CD4-positive, alpha-beta T cell (primary cell): ENCODE measurements around the gene NOS1. TPM values are rescaled to one million over a fixed set of nuclear protein-coding genes. Genes with fewer than 3 reads are reported as not detected.

Experiments used
- ATAC-seq: fragments of 200-7000 bp; cut with Tn5 transposase; one replicate; pipeline ENCODE4 v1.10.0; 2022; ENCODE audit warnings: mild to moderate bottlenecking; ENCODE audit not compliant: poor library complexity
- CTCF ChIA-PET: fragments of 350-600 bp; sonication (Branson Sonifier 250); formaldehyde crosslinking; loops from one replicate; lab custom pipeline; 2021; ENCODE audit warnings: antibody characterized with exemption, inconsistent platforms; lab: Charles Lee
- POLR2A ChIA-PET: fragments of 350-600 bp; sonication (Branson Sonifier 250); formaldehyde crosslinking; loops from one replicate; lab custom pipeline; 2021; ENCODE audit warnings: antibody characterized with exemption, inconsistent platforms; lab: Charles Lee
- DNase-seq, 14 experiments: peaks; one replicate each; pipeline ENCODE4 v3.0.0-alpha.2; 2013 to 2020; ENCODE audit warnings: mixed read lengths in 2 of 14
- H3K27ac ChIP-seq, 2 donors: one replicate each; pipeline versions ENCODE4 v1.5.1 to v1.7.0; 2013; ENCODE audit warnings: low read length in 2 of 2, low read depth in 1 of 2, mild to moderate bottlenecking in 1 of 2
- H3K27me3 ChIP-seq, 2 experiments: 1 replicate in 1 of 2; 2 replicates in 1 of 2; pipeline versions ENCODE4 v1.6.1 to v1.7.0; 2013; ENCODE audit warnings: low read length in 2 of 2, control low read depth in 1 of 2, mild to moderate bottlenecking in 1 of 2, moderate library complexity in 1 of 2; ENCODE audit not compliant: insufficient read depth in 2 of 2, control insufficient read depth in 1 of 2
- H3K36me3 ChIP-seq: one replicate; pipeline ENCODE4 v1.6.1; 2013; ENCODE audit warnings: low read length, control low read depth; ENCODE audit not compliant: insufficient read depth
- H3K4me1 ChIP-seq: one replicate; pipeline ENCODE4 v1.6.1; 2013; ENCODE audit warnings: low read length, control low read depth; ENCODE audit not compliant: insufficient read depth
- H3K4me3 ChIP-seq: one replicate; pipeline ENCODE4 v1.5.1; 2013; ENCODE audit warnings: mild to moderate bottlenecking, low read length, moderate library complexity
- H3K9me3 ChIP-seq, 2 experiments: 1 replicate in 1 of 2; 2 replicates in 1 of 2; pipeline versions ENCODE4 v1.6.1 to v1.7.0; 2013; ENCODE audit warnings: low read length in 2 of 2, mild to moderate bottlenecking in 2 of 2, control low read depth in 1 of 2, moderate library complexity in 1 of 2; ENCODE audit not compliant: control insufficient read depth in 1 of 2, insufficient read depth in 1 of 2
- H3K27ac Mint-ChIP-seq: one replicate; pipeline ENCODE4 v1.8.0; 2020; ENCODE audit warnings: mixed read lengths
- H3K27me3 Mint-ChIP-seq: one replicate; pipeline ENCODE4 v1.8.0; 2021; ENCODE audit warnings: mixed read lengths
- H3K36me3 Mint-ChIP-seq: one replicate; pipeline ENCODE4 v1.8.0; 2021; ENCODE audit warnings: low read depth, mixed read lengths
- H3K4me1 Mint-ChIP-seq: one replicate; pipeline ENCODE4 v1.8.0; 2021; ENCODE audit warnings: low read depth, mixed read lengths
- H3K4me3 Mint-ChIP-seq: one replicate; pipeline ENCODE4 v1.8.0; 2020; ENCODE audit warnings: mild to moderate bottlenecking, mixed read lengths
- H3K9me3 Mint-ChIP-seq: one replicate; pipeline ENCODE4 v1.8.0; 2020; ENCODE audit warnings: mixed read lengths
- intact Hi-C, 2 experiments: fragments of 100-400 bp; cut with DNase I in 1 of 2; cut with micrococcal nuclease in 1 of 2; formaldehyde crosslinking; loops; one replicate each; pipeline versions ENCODE4 v1.15.1 to v1.9.0; 2023 to 2025; cut with DNase I, micrococcal nuclease
- total RNA-seq, 174 experiments: library from RNA in 2 of 174; stranded (reverse) in 2 of 174; gene quantifications; one replicate each; pipeline ENCODE4 v1.2.3 and lab custom pipeline; 2021 to 2026
- TF ChIP-seq, protein P1 (sequence below): fragments of 200-600 bp; IDR thresholded peaks from one replicate; pipeline ENCODE4 v1.8.0; 2022; ENCODE audit warnings: antibody characterized with exemption, mild to moderate bottlenecking

Gene NOS1
- total RNA-seq, 2 experiments from 2014 or later = not detected

DNA sequence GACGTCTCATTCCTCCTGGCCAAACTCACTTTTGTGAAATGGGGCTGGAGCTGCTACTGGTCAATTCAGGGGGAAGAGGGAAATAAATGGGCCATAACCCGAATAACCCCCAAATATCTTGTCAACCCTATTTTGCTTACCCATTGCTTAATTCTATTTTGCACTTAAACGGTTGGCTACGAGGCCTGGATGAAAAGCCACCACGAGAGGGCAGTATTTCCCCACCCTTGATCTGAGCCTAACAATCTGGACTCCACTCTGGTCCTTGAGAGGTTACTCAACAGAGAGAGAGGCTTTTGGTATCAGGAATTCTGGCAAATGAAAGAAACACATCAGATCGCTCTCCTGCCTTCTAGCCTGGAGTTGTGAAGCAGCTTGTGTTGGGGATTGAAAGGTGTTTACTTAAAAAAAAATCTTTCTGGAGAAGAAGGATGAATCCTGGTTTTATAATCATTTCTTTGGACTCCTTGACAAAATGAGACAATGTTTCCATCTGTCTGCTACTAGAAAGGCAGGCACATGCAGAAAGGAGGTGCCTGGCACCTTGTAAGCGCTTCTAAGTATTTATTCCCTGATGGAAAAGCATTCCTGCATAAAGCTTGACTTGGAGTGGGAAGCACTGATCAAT, 148.7 kb downstream of the NOS1 start:
- Histone ChIP-seq H3K36me3 (no peaks in the 10 kb centered on the region), H3K9me3 (no peaks in the 10 kb centered on the region), H3K27ac (no peak overlapping the region), H3K4me3 (no peak overlapping the region), H3K27me3 (no peaks in the 10 kb centered on the region), H3K4me1 (no peaks in the 10 kb centered on the region)
- CTCF ChIA-PET = interaction anchor here (1.3 to 1.4 kb wide), 2 partner anchors 375 to 624 kb away, joined by 4 read pairs; no protein-coding TSS in a partner anchor
- no peaks in the 10 kb centered on the region for H3K4me1 Mint-ChIP-seq
- POLR2A ChIA-PET = no interaction called here
- ATAC-seq = peak; percentile 56
- DNase-seq = peak; percentile 33 to 79 (median 51)
- H3K27ac Mint-ChIP-seq = no peak overlapping the region
- TF ChIP-seq, protein P1, sequence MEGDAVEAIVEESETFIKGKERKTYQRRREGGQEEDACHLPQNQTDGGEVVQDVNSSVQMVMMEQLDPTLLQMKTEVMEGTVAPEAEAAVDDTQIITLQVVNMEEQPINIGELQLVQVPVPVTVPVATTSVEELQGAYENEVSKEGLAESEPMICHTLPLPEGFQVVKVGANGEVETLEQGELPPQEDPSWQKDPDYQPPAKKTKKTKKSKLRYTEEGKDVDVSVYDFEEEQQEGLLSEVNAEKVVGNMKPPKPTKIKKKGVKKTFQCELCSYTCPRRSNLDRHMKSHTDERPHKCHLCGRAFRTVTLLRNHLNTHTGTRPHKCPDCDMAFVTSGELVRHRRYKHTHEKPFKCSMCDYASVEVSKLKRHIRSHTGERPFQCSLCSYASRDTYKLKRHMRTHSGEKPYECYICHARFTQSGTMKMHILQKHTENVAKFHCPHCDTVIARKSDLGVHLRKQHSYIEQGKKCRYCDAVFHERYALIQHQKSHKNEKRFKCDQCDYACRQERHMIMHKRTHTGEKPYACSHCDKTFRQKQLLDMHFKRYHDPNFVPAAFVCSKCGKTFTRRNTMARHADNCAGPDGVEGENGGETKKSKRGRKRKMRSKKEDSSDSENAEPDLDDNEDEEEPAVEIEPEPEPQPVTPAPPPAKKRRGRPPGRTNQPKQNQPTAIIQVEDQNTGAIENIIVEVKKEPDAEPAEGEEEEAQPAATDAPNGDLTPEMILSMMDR = peak; percentile 87
- H3K36me3 Mint-ChIP-seq = no peaks in the 10 kb centered on the region
- no peak overlapping the region for H3K4me3 Mint-ChIP-seq
- intact Hi-C loops = loop anchor here (1.0 to 5.0 kb wide), 2 partner anchors 375 to 625 kb away; no protein-coding TSS in a partner anchor
- no peaks in the 10 kb centered on the region for H3K9me3 Mint-ChIP-seq
- H3K27me3 Mint-ChIP-seq = peaks cover 41% of the 10 kb centered on the region

- H3K27ac Mint-ChIP-seq = no peak overlapping the region
- no peaks in the 10 kb centered on the region for H3K36me3 Mint-ChIP-seq
- intact Hi-C loops = loop anchor here (5.0 kb wide), 1 partner anchor 377 kb away; no protein-coding TSS in a partner anchor
- Histone ChIP-seq H3K4me3 (no peak overlapping the region), H3K4me1 (no peaks in the 10 kb centered on the region), H3K9me3 (no peaks in the 10 kb centered on the region), H3K36me3 (no peaks in the 10 kb centered on the region), H3K27me3 (no peaks in the 10 kb centered on the region), H3K27ac (no peak overlapping the region)
- DNase-seq = no peak
- CTCF ChIA-PET = interaction anchor here (1.3 kb wide), 1 partner anchor 627 kb away, joined by 4 read pairs; no protein-coding TSS in a partner anchor
- H3K9me3 Mint-ChIP-seq = no peaks in the 10 kb centered on the region
- no peak for ATAC-seq
- peaks cover 32% of the 10 kb centered on the region for H3K27me3 Mint-ChIP-seq
- TF ChIP-seq, protein P1 = no peak
- POLR2A ChIA-PET = no interaction called here
- H3K4me3 Mint-ChIP-seq = no peak overlapping the region
- no peaks in the 10 kb centered on the region for H3K4me1 Mint-ChIP-seq
Measured at GRCh38 chr12:117210266-117210918, 151.0 kb downstream of the NOS1 start.

DNA sequence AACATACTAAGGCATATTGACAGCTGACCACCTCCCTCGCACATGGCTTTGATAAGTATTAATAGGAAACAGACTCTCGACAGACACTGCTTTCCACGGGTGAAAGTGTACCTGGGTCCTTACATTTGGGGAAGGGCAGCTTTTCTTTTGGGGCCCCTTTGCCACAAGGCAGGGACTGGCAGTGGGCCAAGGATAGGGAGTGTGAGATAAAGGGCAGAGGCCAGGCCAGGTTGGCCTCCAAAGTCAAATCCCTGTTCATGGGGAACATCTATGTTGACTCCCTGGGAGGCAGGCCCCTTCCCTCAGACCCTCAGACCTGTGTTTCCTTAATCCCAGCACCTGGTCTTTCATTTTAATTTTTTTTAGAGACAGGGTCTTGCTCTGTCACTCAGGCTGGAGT, 151.8 kb downstream of the NOS1 start:
- intact Hi-C loops = loop anchor here (5.0 kb wide), 1 partner anchor 378 kb away; no protein-coding TSS in a partner anchor

More for the DNA sequence above, 151.8 kb downstream of the NOS1 start:
- Histone ChIP-seq H3K9me3 (no peaks in the 10 kb centered on the region), H3K4me1 (no peaks in the 10 kb centered on the region), H3K27ac (no peak overlapping the region), H3K27me3 (no peaks in the 10 kb centered on the region), H3K4me3 (no peak overlapping the region), H3K36me3 (no peaks in the 10 kb centered on the region)
- Mint-ChIP-seq H3K9me3 (no peaks in the 10 kb centered on the region), H3K27me3 (peaks cover 38% of the 10 kb centered on the region), H3K4me1 (no peaks in the 10 kb centered on the region), H3K27ac (no peak overlapping the region), H3K36me3 (no peaks in the 10 kb centered on the region), H3K4me3 (no peak overlapping the region)
- ChIA-PET POLR2A (no interaction called here), CTCF (interaction anchor here (0.6 to 1.1 kb wide), 2 partner anchors 13 to 872 kb away, joined by 3 read pairs; no protein-coding TSS in a partner anchor)
- no peak for ATAC-seq
- TF ChIP-seq, protein P1 = no peak
- no peak for DNase-seq
